ENCODE data around the gene ALDH3B1.
"Not testable (repeated sequence)": the region's sequence is repeated elsewhere in the genome, so short reads cannot be mapped to it uniquely, and the experiment has no call there.

Gene ALDH3B1

GRCh38 chr11:68010090-68011041, at the start of gene ALDH3B1:
Gene ALDH3B1, plus strand, starts transcription at chr11:68010327. Its CDS starts 4,971 bp downstream, at chr11:68015298.
- Histone ChIP-seq H3K9ac (ENCODE audit: low read depth, low read length, poor library complexity, severe bottlenecking) (no peak within 1 kb of the TSS), H3F3A (ENCODE audit: low read depth) (no peaks in the 10 kb centered on the region), H3K4me1 (ENCODE audit: insufficient read depth, low read length, poor library complexity, severe bottlenecking) (peaks cover 29% of the 10 kb centered on the region), H3K27me3 (ENCODE audit: insufficient read depth, low read length, poor library complexity, severe bottlenecking) (no peaks in the 10 kb centered on the region), H4K20me1 (ENCODE audit: insufficient read depth, low read length, poor library complexity, severe bottlenecking) (no peaks in the 10 kb centered on the region), H3K36me3 (ENCODE audit: insufficient read depth, low read length) (no peaks in the 10 kb centered on the region), H3K79me2 (ENCODE audit: insufficient read depth, low read length) (no peaks in the 10 kb centered on the region), H3K4me2 (ENCODE audit: low read depth, low read length, poor library complexity, severe bottlenecking) (peak within 1 kb of the TSS; percentile 14), H2AFZ (ENCODE audit: low read length) (peak within 1 kb of the TSS; percentile 9; the same call in 1 of the 2 replicates), H3K9me2 (replicated peaks; ENCODE audit: low read depth, low read length) (no peaks in the 10 kb centered on the region), H3K9me3 (ENCODE audit: insufficient read depth, low read depth, low read length) (no peaks in the 10 kb centered on the region), H3K4me3 (ENCODE audit: low read length, poor library complexity, severe bottlenecking) (no peak within 1 kb of the TSS)
- TF ChIP-seq EZH2phosphoT487 (IDR thresholded peaks at IDR 0.05; ENCODE audit: borderline replicate concordance) (no peak), CTCF (conservative IDR thresholded peaks at IDR 0.05; ENCODE audit: low read length) (no peak)

GRCh38 chr11:67963217-67963616, 46.9 kb upstream of the ALDH3B1 start:
- not testable (repeated sequence) for H3K27me3 ChIP-seq (ENCODE audit: insufficient read depth, low read length, poor library complexity, severe bottlenecking); H3K9me3 ChIP-seq (ENCODE audit: insufficient read depth, low read depth, low read length); H3K4me3 ChIP-seq (ENCODE audit: low read length, poor library complexity, severe bottlenecking); H3K9me2 ChIP-seq (replicated peaks; ENCODE audit: low read depth, low read length); H3K36me3 ChIP-seq (ENCODE audit: insufficient read depth, low read length); H2AFZ ChIP-seq (ENCODE audit: low read length); H3K9ac ChIP-seq (ENCODE audit: low read depth, low read length, poor library complexity, severe bottlenecking); H3K4me1 ChIP-seq (ENCODE audit: insufficient read depth, low read length, poor library complexity, severe bottlenecking); H3K79me2 ChIP-seq (ENCODE audit: insufficient read depth, low read length); H3F3A ChIP-seq (ENCODE audit: low read depth); H4K20me1 ChIP-seq (ENCODE audit: insufficient read depth, low read length, poor library complexity, severe bottlenecking); H3K4me2 ChIP-seq (ENCODE audit: low read depth, low read length, poor library complexity, severe bottlenecking)

GRCh38 chr11:67963879-67964278, 46.2 kb upstream of the ALDH3B1 start:
- H3K27me3 ChIP-seq (ENCODE audit: insufficient read depth, low read length, poor library complexity, severe bottlenecking); H3K4me1 ChIP-seq (ENCODE audit: insufficient read depth, low read length, poor library complexity, severe bottlenecking); H3K4me3 ChIP-seq (ENCODE audit: low read length, poor library complexity, severe bottlenecking); H3K9ac ChIP-seq (ENCODE audit: low read depth, low read length, poor library complexity, severe bottlenecking); H3K79me2 ChIP-seq (ENCODE audit: insufficient read depth, low read length); H3F3A ChIP-seq (ENCODE audit: low read depth); H3K9me3 ChIP-seq (ENCODE audit: insufficient read depth, low read depth, low read length); H4K20me1 ChIP-seq (ENCODE audit: insufficient read depth, low read length, poor library complexity, severe bottlenecking); H3K9me2 ChIP-seq (replicated peaks; ENCODE audit: low read depth, low read length); H3K36me3 ChIP-seq (ENCODE audit: insufficient read depth, low read length): not testable (repeated sequence)
- peak overlapping the region; percentile 81; the same call in 1 of the 2 replicates for H2AFZ ChIP-seq (ENCODE audit: low read length)
- peak overlapping the region; percentile 27 for H3K4me2 ChIP-seq (ENCODE audit: low read depth, low read length, poor library complexity, severe bottlenecking)

- not testable (repeated sequence) for H3K36me3 ChIP-seq (ENCODE audit: insufficient read depth, low read length); H3K79me2 ChIP-seq (ENCODE audit: insufficient read depth, low read length); H3K27me3 ChIP-seq (ENCODE audit: insufficient read depth, low read length, poor library complexity, severe bottlenecking); H4K20me1 ChIP-seq (ENCODE audit: insufficient read depth, low read length, poor library complexity, severe bottlenecking); H3F3A ChIP-seq (ENCODE audit: low read depth); H3K9me2 ChIP-seq (replicated peaks; ENCODE audit: low read depth, low read length); H3K9ac ChIP-seq (ENCODE audit: low read depth, low read length, poor library complexity, severe bottlenecking); H3K4me3 ChIP-seq (ENCODE audit: low read length, poor library complexity, severe bottlenecking); H3K9me3 ChIP-seq (ENCODE audit: insufficient read depth, low read depth, low read length); H3K4me2 ChIP-seq (ENCODE audit: low read depth, low read length, poor library complexity, severe bottlenecking); H3K4me1 ChIP-seq (ENCODE audit: insufficient read depth, low read length, poor library complexity, severe bottlenecking); H2AFZ ChIP-seq (ENCODE audit: low read length)
Measured at GRCh38 chr11:67964746-67965145, 45.4 kb upstream of the ALDH3B1 start.

- not testable (repeated sequence) for H3F3A ChIP-seq (ENCODE audit: low read depth); H3K9me3 ChIP-seq (ENCODE audit: insufficient read depth, low read depth, low read length)
Measured at GRCh38 chr11:67965830-67966348, 44.2 kb upstream of the ALDH3B1 start.

GRCh38 chr11:67974746-67975145, 35.4 kb upstream of the ALDH3B1 start:
- H4K20me1 ChIP-seq (ENCODE audit: insufficient read depth, low read length, poor library complexity, severe bottlenecking); H3K4me3 ChIP-seq (ENCODE audit: low read length, poor library complexity, severe bottlenecking); H3K9me2 ChIP-seq (replicated peaks; ENCODE audit: low read depth, low read length); H3K4me2 ChIP-seq (ENCODE audit: low read depth, low read length, poor library complexity, severe bottlenecking); H3K27me3 ChIP-seq (ENCODE audit: insufficient read depth, low read length, poor library complexity, severe bottlenecking); H3K4me1 ChIP-seq (ENCODE audit: insufficient read depth, low read length, poor library complexity, severe bottlenecking); H3K36me3 ChIP-seq (ENCODE audit: insufficient read depth, low read length); H2AFZ ChIP-seq (ENCODE audit: low read length); H3K9ac ChIP-seq (ENCODE audit: low read depth, low read length, poor library complexity, severe bottlenecking); H3F3A ChIP-seq (ENCODE audit: low read depth); H3K9me3 ChIP-seq (ENCODE audit: insufficient read depth, low read depth, low read length); H3K79me2 ChIP-seq (ENCODE audit: insufficient read depth, low read length): not testable (repeated sequence)

More at GRCh38 chr11:67965830-67966348, 44.2 kb upstream of the ALDH3B1 start:
- H3K36me3 ChIP-seq (ENCODE audit: insufficient read depth, low read length); H3K4me1 ChIP-seq (ENCODE audit: insufficient read depth, low read length, poor library complexity, severe bottlenecking); H2AFZ ChIP-seq (ENCODE audit: low read length); H3K4me2 ChIP-seq (ENCODE audit: low read depth, low read length, poor library complexity, severe bottlenecking); H3K9me2 ChIP-seq (replicated peaks; ENCODE audit: low read depth, low read length); H3K4me3 ChIP-seq (ENCODE audit: low read length, poor library complexity, severe bottlenecking); H3K27me3 ChIP-seq (ENCODE audit: insufficient read depth, low read length, poor library complexity, severe bottlenecking); H4K20me1 ChIP-seq (ENCODE audit: insufficient read depth, low read length, poor library complexity, severe bottlenecking); H3K9ac ChIP-seq (ENCODE audit: low read depth, low read length, poor library complexity, severe bottlenecking); H3K79me2 ChIP-seq (ENCODE audit: insufficient read depth, low read length): not testable (repeated sequence)
